Transverse colon (tissue), 4 donors: Measurements from ENCODE around the gene SCOC. TPM values are rescaled to one million over a fixed set of nuclear protein-coding genes. Genes with fewer than 3 reads are reported as not detected.

Experiments
- DNase-seq: peaks from one replicate; pipeline ENCODE4 v3.0.0-alpha.2; 2019
- H3K27ac ChIP-seq, 4 donors: fragments of 200-600 bp; sonication (generic); 2 replicates each; pipeline ENCODE4 v1.5.1; 2016 to 2018; ENCODE audit warnings: inconsistent platforms in 4 of 4
- H3K27me3 ChIP-seq: fragments of 200-600 bp; sonication (generic); 2 replicates; pipeline ENCODE4 v1.5.1; 2017; ENCODE audit warnings: inconsistent platforms
- H3K36me3 ChIP-seq, 4 donors: fragments of 200-600 bp; sonication (generic); 2 replicates each; pipeline ENCODE4 v1.5.1; 2017 to 2019; ENCODE audit warnings: inconsistent platforms in 4 of 4
- H3K4me1 ChIP-seq, 4 donors: fragments of 200-600 bp; sonication (generic); 2 replicates each; pipeline ENCODE4 v1.5.1; 2017 to 2020; ENCODE audit warnings: inconsistent platforms in 4 of 4
- H3K4me3 ChIP-seq, 4 donors: fragments of 200-600 bp; sonication (generic); 1 replicate in 1 of 4; 2 replicates in 3 of 4; pipeline versions ENCODE4 v1.5.1 to v1.6.1; 2017 to 2019; ENCODE audit warnings: inconsistent platforms in 4 of 4
- H3K9me3 ChIP-seq, 2 donors: fragments of 200-600 bp; sonication (generic); 2 replicates each; pipeline ENCODE4 v1.5.1; 2017 to 2019; ENCODE audit warnings: inconsistent platforms in 2 of 2
- CTCF ChIP-seq, 5 experiments: fragments of 200-600 bp in 3 of 5; fragments of 450-650 bp in 2 of 5; sonication (generic) in 3 of 5; IDR thresholded peaks; 1 replicate in 2 of 5; 2 replicates in 3 of 5; pipeline ENCODE4 v1.5.1; 2016 to 2017; ENCODE audit warnings: antibody characterized with exemption in 5 of 5, inconsistent platforms in 3 of 5, mild to moderate bottlenecking in 2 of 5, moderate library complexity in 1 of 5
- EP300 ChIP-seq: sonication (generic); formaldehyde crosslinking; IDR thresholded peaks from one replicate; pipeline ENCODE4 v1.6.1; 2017; ENCODE audit warnings: antibody characterized with exemption, low read depth
- POLR2A ChIP-seq: fragments of 450-650 bp; IDR thresholded peaks from one replicate; pipeline ENCODE4 v1.6.1; 2016; ENCODE audit warnings: antibody characterized with exemption, mild to moderate bottlenecking, moderate library complexity
- POLR2AphosphoS5 ChIP-seq, 3 donors: sonication (generic); formaldehyde crosslinking; IDR thresholded peaks; one replicate each; pipeline ENCODE4 v1.6.1; 2016; ENCODE audit warnings: antibody characterized with exemption in 3 of 3
- WGBS, 2 donors: methylation state at CpG; one replicate each; pipeline ENCODE4 v1.1.5; 2018; ENCODE audit warnings: low coverage in 1 of 2; 5-methylcytosine and 5-hydroxymethylcytosine counted together
- in situ Hi-C, 4 donors: fragments of 200-750 bp; cut with MboI; loops; one replicate each; pipeline versions ENCODE4 v1.15.0 to v1.15.1; 2017; ENCODE audit warnings: low sequenced_read_pairs in 3 of 4, low pct_ligation_motif_present in 1 of 4, low pct_unique_long_range_greater_than_20kb in 1 of 4
- intact Hi-C: fragments of 100-400 bp; cut with DNase I; formaldehyde crosslinking; loops from one replicate; pipeline ENCODE4 v1.15.1; 2023; ENCODE audit warnings: low total_unique reads
- total RNA-seq, 4 donors: library from RNA; depleted of rRNA; stranded (reverse); fragments of >200 nt; gene quantifications; one replicate each; pipeline ENCODE4 v1.1.0, GENCODE V29; 2016

SCOC gene
- total RNA-seq, 4 donors from 2014 or later: 7.2 to 43.4 (median 25.7) TPM

- no peak overlapping the region for H3K4me3 ChIP-seq
- no peaks in the 10 kb centered on the region for H3K9me3 ChIP-seq
- H3K27ac ChIP-seq: no peak overlapping the region
- peaks cover 9% of the 10 kb centered on the region for H3K27me3 ChIP-seq
- H3K36me3 ChIP-seq: no peaks in the 10 kb centered on the region
- no peak for TF ChIP-seq CTCF (IDR thresholded peaks at IDR 0.05)
- no peak for TF ChIP-seq POLR2A
- TF ChIP-seq EP300: no peak
- TF ChIP-seq POLR2AphosphoS5 (IDR thresholded peaks at IDR 0.05): no peak
- in situ Hi-C loops (no loop called here), intact Hi-C loops (no loop called here)
- H3K4me1 ChIP-seq: peaks cover 0 to 9% (median 9%) of the 10 kb centered on the region in 4 donors
- no peak for DNase-seq
Measured at GRCh38 chr4:140423106-140423505, 49.7 kb downstream of the SCOC start.

DNA sequence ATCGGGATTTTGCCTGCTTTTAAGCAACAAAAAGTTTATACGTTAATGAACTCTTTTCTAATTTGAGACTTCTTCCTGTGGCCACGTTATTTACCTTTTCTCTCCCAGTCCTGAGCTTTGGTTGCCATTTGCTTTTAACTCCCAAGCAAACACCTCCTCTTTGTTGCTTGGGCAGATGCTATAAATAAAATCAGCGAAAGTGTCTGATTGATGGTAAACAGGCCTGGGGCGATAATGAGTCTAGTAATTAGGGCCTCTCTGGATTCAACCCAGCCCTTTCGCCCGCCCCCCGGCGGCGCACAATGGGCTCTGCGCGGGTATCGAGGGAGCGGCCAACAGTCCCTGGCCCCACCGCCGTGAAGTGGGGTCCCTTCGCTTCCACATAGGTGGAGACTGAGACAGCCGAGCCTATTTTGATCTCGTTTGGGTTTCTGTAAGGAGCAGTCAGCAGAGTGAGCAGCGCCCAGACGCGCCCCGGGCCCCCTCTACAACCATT is 53.2 kb downstream of the SCOC start:
- H3K27me3 ChIP-seq: peaks cover 9% of the 10 kb centered on the region
- in situ Hi-C loops (no loop called here), intact Hi-C loops (no loop called here)
- H3K4me1 ChIP-seq: peaks cover 0 to 9% (median 9%) of the 10 kb centered on the region in 4 donors
- peak overlapping the region in 2 of 4 donors; percentile 47 to 60 for H3K27ac ChIP-seq
- H3K9me3 ChIP-seq: no peaks in the 10 kb centered on the region
- H3K36me3 ChIP-seq: no peaks in the 10 kb centered on the region
- peak overlapping the region; percentile 44 to 67 (median 49) for H3K4me3 ChIP-seq
- 19 to 46% methylated on average over 4 to 16 of the region's 23 CpGs for WGBS, 2 donors
- DNase-seq: no peak
- TF ChIP-seq CTCF (IDR thresholded peaks at IDR 0.05) (no peak), POLR2AphosphoS5 (IDR thresholded peaks at IDR 0.05) (no peak)

DNA sequence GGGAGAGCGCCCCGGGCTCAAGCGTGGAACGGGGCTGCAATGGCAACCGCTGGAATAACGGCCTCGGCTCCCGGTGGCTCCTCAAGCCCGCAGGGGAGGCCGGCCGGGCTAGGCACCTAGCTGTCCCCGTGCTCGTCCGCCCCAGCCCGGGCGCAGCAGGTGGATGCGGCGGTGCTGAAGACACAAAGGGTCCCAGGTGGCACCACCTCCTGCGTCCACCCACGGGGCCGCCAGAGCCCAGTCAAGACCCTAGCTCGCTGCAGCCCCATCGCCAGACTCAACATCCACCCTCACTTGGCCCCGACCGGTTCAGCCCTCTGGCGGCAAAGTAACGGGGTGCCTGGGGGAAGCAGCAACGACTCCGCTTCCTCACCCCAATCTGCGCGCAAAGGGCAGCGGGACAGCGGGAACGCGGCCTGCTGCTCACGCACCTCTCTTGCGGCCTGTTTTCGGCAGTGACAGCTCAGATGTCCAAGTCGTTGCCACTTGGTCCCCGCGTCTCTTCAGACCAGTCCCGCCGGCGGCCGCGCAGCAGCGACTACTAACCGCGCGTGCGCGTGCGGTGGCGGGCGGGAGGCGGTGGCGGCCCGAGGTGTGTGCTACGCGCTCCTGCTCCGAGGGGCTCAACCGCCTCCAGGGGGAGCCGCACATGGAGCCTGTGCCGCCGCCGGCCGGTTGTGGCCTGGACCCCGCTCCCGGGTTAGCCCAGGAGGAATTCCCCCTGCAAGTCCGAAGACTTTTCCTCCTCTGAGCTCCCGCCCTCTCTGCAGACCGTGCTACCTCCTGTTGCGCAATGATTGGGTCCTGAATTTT is 53.9 kb downstream of the SCOC start, which contains the start of gene CLGN:
CLGN (minus strand) TSS at position 543 of the 813 bp plus-strand sequence. CDS start 14,570 bp downstream, outside the sequence.
- H3K27ac ChIP-seq: peak within 1 kb of the TSS; percentile 9 to 60 (median 38)
- no peaks in the 10 kb centered on the region for H3K9me3 ChIP-seq
- no peaks in the 10 kb centered on the region for H3K36me3 ChIP-seq
- peaks cover 9% of the 10 kb centered on the region for H3K27me3 ChIP-seq
- H3K4me3 ChIP-seq: peak within 1 kb of the TSS; percentile 44 to 67 (median 49)
- TF ChIP-seq EP300 (no peak), CTCF (IDR thresholded peaks at IDR 0.05) (peak in 4 of 5 experiments; percentile 7 to 32 (median 22))
- intact Hi-C loops (no loop called here), in situ Hi-C loops (no loop called here)
- peaks cover 0 to 9% (median 9%) of the 10 kb centered on the region in 4 donors for H3K4me1 ChIP-seq
- 0% methylated on average over 3 to 73 of the region's 73 CpGs for WGBS, 2 donors
- peak; percentile 70 for DNase-seq

GRCh38 chr4:140427919-140428471 is 54.5 kb downstream of the SCOC start:
- intact Hi-C loops: no loop called here
- Histone ChIP-seq H3K27me3 (peaks cover 9% of the 10 kb centered on the region), H3K27ac (peak overlapping the region in 2 of 4 donors; percentile 30 to 60), H3K36me3 (no peaks in the 10 kb centered on the region), H3K4me3 (peak overlapping the region; percentile 44 to 67 (median 49)), H3K9me3 (no peaks in the 10 kb centered on the region), H3K4me1 (peaks cover 0 to 9% (median 9%) of the 10 kb centered on the region in 4 donors)
- in situ Hi-C loops: no loop called here
- WGBS, 2 donors: 27 to 32% methylated on average over 4 to 7 of the region's 7 CpGs
- no peak for TF ChIP-seq CTCF (IDR thresholded peaks at IDR 0.05)
- TF ChIP-seq EP300: no peak
- TF ChIP-seq POLR2A: no peak
- peak in 1 of 3 donors; percentile 16 for TF ChIP-seq POLR2AphosphoS5 (IDR thresholded peaks at IDR 0.05)
- DNase-seq: no peak

Other genes with a start within 250 kb of the SCOC start
- 10 to 100 TPM; 16.1 to 40.0 (median 18.1) TPM for gene MAML3, start 219.5 kb upstream of the SCOC start, total RNA-seq
- 1 to 10 TPM in 3 of 4 donors, not detected in 1; 1.5 to 2.4 (median 1.5) TPM for gene CLGN, start 54.0 kb downstream of the SCOC start, total RNA-seq
- gene MGAT4D, start 124.6 kb downstream of the SCOC start, total RNA-seq: not detected
- gene ELMOD2, start 150.5 kb downstream of the SCOC start, total RNA-seq: 100 to 1,000 TPM in 1 of 4 donors, 10 to 100 TPM in 2, 1 to 10 TPM in 1; 2.4 to 112 (median 35.4) TPM
- not detected for gene UCP1, start 195.3 kb downstream of the SCOC start, total RNA-seq